ENCODE measurements around the gene SULT1A2. TPM values are rescaled to one million over a fixed set of nuclear protein-coding genes. Genes with fewer than 3 reads are reported as not detected.

SULT1A2 gene
- total and polyA plus RNA-seq, 2 of the 4 experiments (the other 2 are of a cell fraction) = 0.09 TPM; not detected in 1

GRCh38 chr16:28569021-28569420, 27.8 kb downstream of the SULT1A2 start:
- peaks cover 9% of the 10 kb centered on the region for H3K4me1 ChIP-seq (ENCODE audit: control insufficient read depth, insufficient read depth, low read length)
- H2AFZ ChIP-seq (replicated peaks; ENCODE audit: low read length, poor library complexity) = no peak overlapping the region
- H3K27me3 ChIP-seq (ENCODE audit: control insufficient read depth, insufficient read depth, low read length) = no peaks in the 10 kb centered on the region
- peaks cover 2% of the 10 kb centered on the region; the same call in 1 of the 2 replicates for H3K9me1 ChIP-seq (ENCODE audit: insufficient read depth, low read length)
- H2AK5ac ChIP-seq (ENCODE audit: low read depth, low read length) = no peak overlapping the region
- no peak overlapping the region for H2BK15ac ChIP-seq (ENCODE audit: low read depth, low read length)
- no TSS peak for BruUV-seq (replicated peaks)
- no peak overlapping the region for H3K27ac ChIP-seq (ENCODE audit: insufficient read depth, low read length)
- H2AK9ac ChIP-seq (replicated peaks; ENCODE audit: low read depth, low read length, poor library complexity) = no peak overlapping the region
- no peak overlapping the region for H3K4me3 ChIP-seq (ENCODE audit: insufficient read depth, low read depth, low read length)
- 100% methylated on average over 1 of the region's 5 CpGs; no CpG with 5 or more reads in 1 of the 2 experiments for WGBS, 2 experiments (ENCODE audit: extremely low coverage in 2 of 2, insufficient read length in 1 of 2)
- H3K4me2 ChIP-seq (ENCODE audit: low read depth, low read length) = no peak overlapping the region
- ATAC-seq (ENCODE audit: low read depth) = peak; percentile 48; the same call in 1 of the 2 replicates
- peak; percentile 68 for DNase-seq
- in situ Hi-C loops (cut with MboI; ENCODE audit: low sequenced_read_pairs) = no loop called here
- H2BK20ac ChIP-seq (ENCODE audit: low read depth, low read length) = no peak overlapping the region
- no peak overlapping the region for H3K56ac ChIP-seq (ENCODE audit: extremely low read depth, insufficient read depth, low read length)
- no peak overlapping the region for H4K5ac ChIP-seq (ENCODE audit: low read depth, low read length)
- dilution Hi-C loops (cut with HindIII; ENCODE audit: low sequenced_read_pairs, unreplicated experiment) = no loop called here
- POLR2A ChIA-PET (ENCODE audit: unreplicated experiment) = interaction anchor here (1.0 kb wide), 1 partner anchor 12 kb away, joined by 3 read pairs; no protein-coding TSS in a partner anchor
- H3K36me3 ChIP-seq (ENCODE audit: control insufficient read depth, insufficient read depth, low read length) = peaks cover 3% of the 10 kb centered on the region; the same call in 1 of the 2 replicates
- H4K20me1 ChIP-seq (ENCODE audit: insufficient read depth, low read length) = no peaks in the 10 kb centered on the region
- no peak overlapping the region for H3K23ac ChIP-seq (ENCODE audit: low read depth, low read length)
- no peak overlapping the region for H3K14ac ChIP-seq (replicated peaks; ENCODE audit: low read depth, low read length)
- H3K9ac ChIP-seq (ENCODE audit: low read depth, low read length) = no peak overlapping the region
- CTCF ChIA-PET = interaction anchor here (0.8 kb wide), 1 partner anchor 14 kb away, joined by 3 read pairs; no protein-coding TSS in a partner anchor
- no peak overlapping the region for H3K18ac ChIP-seq (ENCODE audit: low read depth, low read length)
- H2BK5ac ChIP-seq (ENCODE audit: low read depth, low read length, poor library complexity, severe bottlenecking) = no peak overlapping the region
- TF ChIP-seq CEBPB (IDR thresholded peaks at IDR 0.05; ENCODE audit: low read depth, low read length) (peak; percentile 35; the same call in 1 of the 2 replicates), USF2 (IDR thresholded peaks at IDR 0.05; ENCODE audit: low read depth, low read length) (no peak)
- intact Hi-C loops (cut with micrococcal nuclease) = no loop called here
- no peak overlapping the region for H3K4ac ChIP-seq (ENCODE audit: low read depth, low read length)
- H3K9me3 ChIP-seq (ENCODE audit: control insufficient read depth, insufficient read depth, low read length) = peaks cover 3% of the 10 kb centered on the region
- H2BK120ac ChIP-seq (ENCODE audit: low read depth, low read length) = no peak overlapping the region
- peaks cover 8 to 21% of the 10 kb centered on the region in 2 experiments; a peak in 3 of 4 replicates for H3K79me1 ChIP-seq (ENCODE audit: low read depth in 1 of 2, low read length in 2 of 2)
- no peak overlapping the region for H4K8ac ChIP-seq (ENCODE audit: low read depth in 2 of 2, low read length in 2 of 2)
- no peak overlapping the region for H4K91ac ChIP-seq (ENCODE audit: insufficient read depth, low read depth, low read length)

Measured in IMR-90 (cell line).